ENCODE results near the gene GTF3C1.

Gene GTF3C1

GRCh38 chr16:27566417-27566816, 16.7 kb upstream of the GTF3C1 start:
- DNase-seq: no peak

- no peak for DNase-seq
Measured at GRCh38 chr16:27564224-27564623, 14.5 kb upstream of the GTF3C1 start.

- DNase-seq: no peak
Measured at GRCh38 chr16:27561216-27561615, 11.5 kb upstream of the GTF3C1 start.

GRCh38 chr16:27558932-27559331, 9.2 kb upstream of the GTF3C1 start:
- DNase-seq: no peak

- DNase-seq: no peak
Measured at GRCh38 chr16:27558434-27558833, 8.7 kb upstream of the GTF3C1 start.

DNA sequence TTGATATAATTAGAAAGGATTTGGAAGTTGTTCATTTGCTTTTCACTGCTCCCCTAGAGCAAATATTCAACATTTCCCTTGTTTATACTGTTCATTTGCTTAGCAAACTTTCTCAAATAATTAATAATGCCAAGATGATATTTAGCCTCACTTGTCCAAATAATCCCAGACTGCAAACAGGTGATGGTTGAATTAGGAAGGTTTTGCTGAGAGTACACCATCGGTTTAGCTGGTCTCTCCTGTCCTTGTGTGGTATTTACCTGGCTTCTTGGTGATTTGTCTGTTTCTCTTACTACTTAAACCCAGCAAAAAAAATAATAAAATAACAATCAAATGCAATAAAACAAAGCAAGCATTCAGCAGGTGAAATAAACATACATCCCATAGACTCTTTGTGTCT, 6.8 kb upstream of the GTF3C1 start:
- DNase-seq: no peak

GRCh38 chr16:27551036-27551435, 1.3 kb upstream of the GTF3C1 start:
- no peak for DNase-seq

- DNase-seq: no peak
Measured at GRCh38 chr16:27550582-27550920, 838 bp upstream of the GTF3C1 start.

GRCh38 chr16:27549464-27549745, 308 bp downstream of the GTF3C1 start:
- no peak for DNase-seq

DNA sequence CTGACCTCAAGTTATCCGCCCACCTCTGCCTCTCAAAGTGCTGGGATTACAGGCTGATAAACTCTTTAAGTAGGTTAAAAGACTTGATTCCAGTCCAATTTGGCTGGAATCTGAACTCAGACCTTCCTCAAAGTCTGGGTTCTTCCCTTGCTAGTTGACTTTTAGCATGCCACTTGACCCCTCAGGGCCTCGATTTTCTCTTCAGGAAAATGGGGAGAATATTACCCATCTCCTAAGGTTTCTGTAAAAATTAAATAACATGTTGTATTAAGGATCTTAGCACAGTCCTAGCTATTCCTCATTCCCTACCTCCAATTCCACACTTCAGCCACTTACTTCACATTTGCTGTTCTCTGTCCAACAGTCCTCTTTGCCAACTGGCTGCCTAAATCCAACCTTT, 1.9 kb downstream of the GTF3C1 start:
- DNase-seq: no peak

DNA sequence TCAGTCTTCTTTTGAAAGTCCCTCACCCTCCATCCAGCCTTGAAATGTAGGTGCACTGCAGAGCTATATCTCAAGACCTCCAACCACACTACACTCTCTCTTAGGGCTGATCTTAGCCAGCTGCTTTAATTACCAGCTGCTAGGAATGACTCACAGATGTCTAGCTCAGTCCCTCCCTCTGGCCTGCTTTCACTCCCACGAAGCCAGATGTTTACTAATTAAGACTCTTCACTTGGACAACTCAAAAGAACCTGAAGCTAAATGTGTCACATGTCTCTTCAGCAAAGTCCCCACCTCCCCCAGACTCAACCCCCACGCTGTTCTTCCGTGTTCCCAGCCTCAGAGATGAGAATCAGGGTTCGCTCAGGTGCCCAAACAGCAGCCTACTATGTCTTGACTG, 2.6 kb downstream of the GTF3C1 start:
- DNase-seq: no peak

- no peak for DNase-seq
Measured at GRCh38 chr16:27544671-27545070, 5.0 kb downstream of the GTF3C1 start.

DNA sequence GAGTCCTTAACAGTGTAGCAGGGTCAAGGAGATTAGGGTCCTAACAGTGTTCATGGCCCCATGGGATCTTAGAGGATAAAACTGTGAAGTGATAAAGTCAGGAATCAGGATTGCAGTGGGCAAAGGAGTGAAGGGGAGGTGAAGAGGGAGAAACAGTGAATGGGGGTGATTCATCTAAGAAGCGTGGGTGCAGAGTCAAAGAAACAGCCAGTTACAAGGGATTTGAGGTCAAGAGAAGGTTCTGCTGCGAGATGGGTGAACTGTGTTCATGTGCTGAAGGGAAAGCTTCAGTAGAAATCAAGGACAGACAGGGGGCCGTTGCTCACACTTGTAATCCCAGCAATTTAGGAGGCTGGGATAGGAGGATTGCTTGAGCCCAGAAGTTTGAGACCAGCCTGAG, 5.9 kb downstream of the GTF3C1 start:
- DNase-seq: no peak

GRCh38 chr16:27539636-27540035, 10.1 kb downstream of the GTF3C1 start:
- DNase-seq: no peak

DNA sequence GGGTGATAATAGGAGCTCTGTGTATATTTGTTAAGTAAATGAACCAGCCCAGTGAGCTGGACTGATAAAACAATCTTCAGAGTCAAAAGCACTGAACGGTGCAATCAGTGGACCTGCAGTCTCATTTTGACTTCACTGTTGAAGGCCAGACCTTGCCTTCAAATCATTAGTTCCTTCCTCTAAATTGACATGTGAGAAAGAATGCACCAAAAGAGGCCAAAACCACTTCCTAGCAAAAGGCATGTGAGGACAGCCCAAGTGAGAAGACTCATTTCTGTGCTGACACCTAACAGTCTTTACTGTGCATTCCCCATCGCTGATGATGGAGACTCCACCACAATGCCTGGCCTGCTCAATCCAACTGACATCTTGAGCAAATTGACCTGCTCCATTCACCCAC, 10.6 kb downstream of the GTF3C1 start:
- DNase-seq: no peak

DNA sequence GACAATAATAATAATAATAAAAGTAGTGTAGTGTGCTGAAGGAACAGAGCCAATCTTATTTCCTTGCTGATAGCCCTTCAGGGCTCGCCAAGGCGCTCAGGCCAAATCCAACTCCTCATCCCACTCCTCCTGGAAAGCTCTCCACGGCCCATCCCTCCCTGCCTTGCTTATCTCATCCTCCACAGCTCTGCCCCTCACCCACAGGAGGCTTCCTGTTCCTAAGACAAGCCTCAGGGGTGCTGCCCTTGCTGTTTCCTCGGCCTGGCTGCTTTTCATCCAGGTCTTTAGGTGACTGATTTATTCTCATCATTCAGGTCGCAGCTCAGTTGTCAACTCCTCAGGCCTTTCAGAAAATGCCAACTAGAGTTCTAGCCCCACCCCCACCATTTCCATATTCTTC, 11.2 kb downstream of the GTF3C1 start:
- no peak for DNase-seq

DNA sequence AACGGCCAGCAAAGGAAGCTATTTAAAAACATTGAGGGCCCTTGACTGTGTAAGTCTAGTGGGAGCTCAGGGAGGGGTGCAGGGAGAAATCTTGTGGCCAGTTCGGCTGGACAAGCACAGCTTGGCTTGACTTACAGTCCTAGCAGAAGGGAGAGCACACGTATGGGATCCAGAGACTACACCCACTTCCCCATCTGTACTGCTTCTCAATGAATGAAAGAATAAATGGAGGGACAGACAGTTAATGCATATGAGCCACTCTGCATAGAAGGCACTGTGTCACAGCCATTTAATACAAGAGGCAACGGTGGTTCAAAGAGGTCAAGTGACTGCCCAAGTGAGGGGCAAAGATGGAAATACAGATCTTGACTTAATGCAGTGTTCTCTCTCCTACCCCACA, 15.5 kb downstream of the GTF3C1 start:
- no peak for DNase-seq

DNA sequence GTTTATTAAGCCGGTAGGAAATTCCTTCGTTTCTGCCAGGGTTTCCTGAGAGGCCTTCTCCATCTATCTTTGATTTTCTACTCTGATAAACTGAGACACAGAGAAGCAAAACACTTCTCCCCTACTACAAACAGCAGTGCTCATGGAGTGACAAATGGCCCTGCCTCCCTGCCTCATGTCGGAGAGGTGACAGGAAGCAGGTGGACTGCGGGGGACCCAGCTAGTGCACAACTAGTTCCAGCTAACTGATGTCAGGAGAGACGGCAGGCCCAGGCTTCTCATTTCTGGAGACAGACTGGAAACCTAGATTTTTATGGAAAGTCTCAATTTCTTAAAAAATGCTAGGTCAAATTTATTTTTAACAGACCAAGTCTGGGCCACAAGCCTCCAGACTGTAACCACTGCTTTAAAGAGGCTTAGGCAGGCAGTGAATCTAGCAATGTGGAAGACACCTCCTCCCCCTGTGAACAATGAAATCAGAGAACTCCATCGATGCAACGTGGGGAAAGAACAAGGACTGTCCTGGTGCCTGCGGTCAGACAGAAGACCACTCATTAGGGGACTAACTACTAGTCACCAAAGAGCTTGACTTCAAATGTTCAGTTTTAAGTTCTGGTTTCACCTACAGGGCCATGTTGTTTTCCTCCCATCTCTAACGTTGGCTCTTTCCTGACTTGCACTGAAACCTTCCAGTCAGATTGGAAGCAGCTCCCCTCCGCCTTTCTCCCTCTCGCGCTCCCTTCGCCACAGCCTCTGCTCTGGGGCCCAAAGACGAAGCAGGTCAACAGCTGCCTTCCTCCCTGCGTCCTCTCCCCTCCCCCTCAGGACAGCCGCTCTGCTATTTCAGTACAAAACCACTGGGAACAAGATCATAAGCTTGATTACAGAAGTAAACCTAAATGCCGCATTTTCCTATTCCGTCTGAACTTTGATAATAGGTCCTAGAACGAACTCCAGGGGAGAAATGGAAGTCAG, 17.6 kb downstream of the GTF3C1 start:
- DNase-seq: no peak

DNA sequence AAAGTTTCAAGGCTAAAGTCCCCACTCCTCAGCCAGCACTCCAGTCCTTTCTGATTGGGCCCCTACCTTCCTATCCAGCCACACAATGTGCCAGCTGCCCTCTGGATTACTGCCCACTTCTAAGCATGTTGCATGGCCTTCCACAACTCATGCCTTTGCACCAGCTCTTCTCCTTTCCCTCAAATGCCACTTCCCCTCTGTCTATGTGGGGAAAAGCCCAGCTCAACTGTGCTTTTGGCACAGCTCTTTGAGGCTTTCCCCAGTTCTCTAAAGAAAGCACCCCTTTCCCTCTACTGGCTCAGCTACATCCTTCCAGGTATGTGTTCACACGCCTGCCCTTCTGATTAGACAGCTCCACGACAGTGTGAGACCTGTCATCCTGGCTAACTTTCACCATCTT, 18.5 kb downstream of the GTF3C1 start:
- DNase-seq: no peak

DNA sequence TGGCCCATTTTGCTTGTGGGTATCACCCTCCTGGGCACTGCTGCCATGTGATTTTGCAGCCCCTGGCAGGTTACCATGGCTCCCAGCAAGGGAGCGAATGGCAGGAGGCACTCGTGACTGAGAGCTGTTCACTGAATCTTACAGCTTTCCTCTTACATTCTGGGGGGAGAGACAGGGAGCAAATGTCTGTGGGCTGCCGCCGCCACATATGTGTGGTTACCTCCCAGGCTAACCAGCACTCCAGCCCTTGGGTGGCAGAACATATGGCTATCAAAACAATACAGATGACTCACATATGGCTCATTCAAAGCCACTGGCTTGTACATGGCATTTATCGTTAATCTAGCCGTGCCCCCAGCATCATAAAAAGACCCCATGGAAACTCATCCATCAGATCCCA, 19.8 kb downstream of the GTF3C1 start:
- no peak for DNase-seq

GRCh38 chr16:27528294-27528693, 21.4 kb downstream of the GTF3C1 start:
- no peak for DNase-seq

DNA sequence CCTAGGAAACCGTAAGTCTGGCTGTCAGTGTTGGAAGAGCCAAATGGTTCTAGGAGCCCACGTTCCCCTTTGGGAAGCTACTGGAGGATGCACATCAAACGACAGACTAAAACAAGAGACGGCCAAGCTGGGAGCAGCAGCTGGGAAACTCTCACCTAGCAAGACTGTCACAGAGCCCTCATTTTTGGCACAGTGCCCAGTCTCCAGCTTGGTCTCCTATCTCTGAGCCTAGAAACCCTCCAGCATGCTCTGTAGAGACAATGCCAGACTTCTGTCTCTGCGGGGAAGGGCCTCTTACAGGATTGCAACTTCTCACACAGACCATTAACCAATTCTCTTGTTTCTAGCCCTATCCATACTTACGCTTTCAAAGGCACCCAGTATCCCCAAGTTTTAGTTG, 23.5 kb downstream of the GTF3C1 start:
- DNase-seq: no peak

DNA sequence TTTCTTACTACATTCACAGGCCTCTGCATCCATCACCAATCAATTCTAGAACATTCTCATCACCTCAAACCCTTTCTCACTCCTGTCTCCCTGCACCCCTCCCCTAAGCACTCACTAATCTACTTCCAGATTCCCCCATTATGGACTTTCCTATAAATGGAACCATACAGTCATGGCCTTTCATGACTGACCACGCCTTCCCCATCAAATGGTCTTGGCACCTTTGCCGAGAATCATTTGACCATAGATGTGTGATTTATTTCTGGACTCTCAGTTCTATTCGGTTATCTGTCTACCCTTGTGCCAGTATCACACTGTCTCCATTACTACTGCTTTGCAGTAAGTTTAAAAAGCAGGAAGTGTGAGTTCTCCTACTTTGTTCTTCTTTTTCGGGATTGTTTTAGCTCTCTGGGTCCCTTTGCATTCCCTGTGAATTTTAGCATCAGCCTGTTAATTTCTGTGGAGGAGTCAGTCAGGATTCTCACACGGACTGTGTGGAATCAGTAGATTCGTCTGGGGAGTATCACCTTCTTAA, 27.5 kb downstream of the GTF3C1 start:
- DNase-seq: no peak

GRCh38 chr16:27520982-27521673, 28.6 kb downstream of the GTF3C1 start:
- no peak for DNase-seq

GRCh38 chr16:27518226-27518625, 31.5 kb downstream of the GTF3C1 start:
- no peak for DNase-seq

All from activated effector memory CD4-positive, alpha-beta T cell treated with Interleukin-2 at 50 U/mL for 16 hours (primary cell).